Mesothelial cell of epicardium (in vitro differentiated cells): ENCODE data around the gene SDK1. TPM values are rescaled to one million over a fixed set of nuclear protein-coding genes. Genes with fewer than 3 reads are reported as not detected.

Experiments used
- DNase-seq, 2 experiments: peaks; one replicate each; pipeline ENCODE4 v3.0.0; 2021; ENCODE audit warnings: low spot score in 2 of 2; ENCODE audit not compliant: unreplicated experiment in 2 of 2
- H3K27ac Mint-ChIP-seq: 2 replicates; pipeline ENCODE4 v1.8.0; 2021; ENCODE audit warnings: mixed read lengths
- H3K27me3 Mint-ChIP-seq: 2 replicates; pipeline ENCODE4 v1.8.0; 2021; ENCODE audit warnings: low read depth, mixed read lengths
- H3K36me3 Mint-ChIP-seq: 2 replicates; pipeline ENCODE4 v1.8.0; 2021; ENCODE audit warnings: mixed read lengths
- H3K4me1 Mint-ChIP-seq: 2 replicates; pipeline ENCODE4 v1.8.0; 2021; ENCODE audit warnings: mixed read lengths
- H3K4me3 Mint-ChIP-seq: 2 replicates; pipeline ENCODE4 v1.8.0; 2021; ENCODE audit warnings: mild to moderate bottlenecking, moderate library complexity, mixed read lengths
- H3K9me3 Mint-ChIP-seq: 2 replicates; pipeline ENCODE4 v1.8.0; 2021; ENCODE audit warnings: mixed read lengths
- CTCF ChIP-seq: fragments of 200-600 bp; sonication (generic); IDR thresholded peaks from one replicate; pipeline ENCODE4 v1.5.0; 2021; ENCODE audit warnings: antibody characterized with exemption; ENCODE audit not compliant: unreplicated experiment
- total RNA-seq: library from RNA; stranded (reverse); gene quantifications from 3 replicates; pipeline ENCODE4 v1.2.1, GENCODE V29; 2021

The SDK1 gene
- total RNA-seq, 1 donor from 2014 or later: 12.8 TPM

GRCh38 chr7:4123346-4123745 is 822.3 kb downstream of the SDK1 start:
- H3K36me3 Mint-ChIP-seq: peaks cover 18% of the 10 kb centered on the region
- DNase-seq: no peak
- H3K27me3 Mint-ChIP-seq: no peaks in the 10 kb centered on the region
- no peaks in the 10 kb centered on the region for H3K4me1 Mint-ChIP-seq
- H3K9me3 Mint-ChIP-seq: peaks cover 37% of the 10 kb centered on the region
- H3K27ac Mint-ChIP-seq: no peak overlapping the region
- no peak overlapping the region for H3K4me3 Mint-ChIP-seq
- TF ChIP-seq CTCF: no peak

DNA sequence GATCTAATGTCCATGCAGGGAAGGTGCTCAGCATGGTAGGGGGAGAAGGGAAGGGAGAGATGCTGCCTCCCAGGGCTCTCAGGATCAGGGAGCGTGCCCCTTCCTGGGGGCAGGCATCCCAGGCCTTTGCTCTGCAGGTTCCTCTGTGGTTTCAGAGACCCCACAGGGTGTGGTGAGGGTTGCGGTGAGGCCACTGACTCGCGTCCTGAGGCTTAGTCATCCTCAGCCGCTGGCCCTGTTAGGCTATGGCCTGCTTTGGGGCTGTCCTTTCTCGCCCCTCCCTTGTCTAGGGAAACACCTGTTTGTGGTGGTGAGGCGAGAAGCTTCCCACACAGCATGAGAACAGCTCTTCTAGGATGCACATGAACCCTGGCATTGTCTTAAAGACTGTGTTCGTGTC is 822.8 kb downstream of the SDK1 start:
- Mint-ChIP-seq H3K27ac (no peak overlapping the region), H3K36me3 (peaks cover 13% of the 10 kb centered on the region), H3K9me3 (peaks cover 32% of the 10 kb centered on the region), H3K4me1 (no peaks in the 10 kb centered on the region), H3K4me3 (no peak overlapping the region), H3K27me3 (no peaks in the 10 kb centered on the region)
- DNase-seq: no peak
- no peak for TF ChIP-seq CTCF

- peaks cover 26% of the 10 kb centered on the region for H3K9me3 Mint-ChIP-seq
- H3K4me1 Mint-ChIP-seq: no peaks in the 10 kb centered on the region
- no peak for TF ChIP-seq CTCF
- H3K27me3 Mint-ChIP-seq: no peaks in the 10 kb centered on the region
- peaks cover 9% of the 10 kb centered on the region for H3K36me3 Mint-ChIP-seq
- H3K27ac Mint-ChIP-seq: no peak overlapping the region
- H3K4me3 Mint-ChIP-seq: no peak overlapping the region
- no peak for DNase-seq
Measured at GRCh38 chr7:4124556-4125477, 823.8 kb downstream of the SDK1 start.

DNA sequence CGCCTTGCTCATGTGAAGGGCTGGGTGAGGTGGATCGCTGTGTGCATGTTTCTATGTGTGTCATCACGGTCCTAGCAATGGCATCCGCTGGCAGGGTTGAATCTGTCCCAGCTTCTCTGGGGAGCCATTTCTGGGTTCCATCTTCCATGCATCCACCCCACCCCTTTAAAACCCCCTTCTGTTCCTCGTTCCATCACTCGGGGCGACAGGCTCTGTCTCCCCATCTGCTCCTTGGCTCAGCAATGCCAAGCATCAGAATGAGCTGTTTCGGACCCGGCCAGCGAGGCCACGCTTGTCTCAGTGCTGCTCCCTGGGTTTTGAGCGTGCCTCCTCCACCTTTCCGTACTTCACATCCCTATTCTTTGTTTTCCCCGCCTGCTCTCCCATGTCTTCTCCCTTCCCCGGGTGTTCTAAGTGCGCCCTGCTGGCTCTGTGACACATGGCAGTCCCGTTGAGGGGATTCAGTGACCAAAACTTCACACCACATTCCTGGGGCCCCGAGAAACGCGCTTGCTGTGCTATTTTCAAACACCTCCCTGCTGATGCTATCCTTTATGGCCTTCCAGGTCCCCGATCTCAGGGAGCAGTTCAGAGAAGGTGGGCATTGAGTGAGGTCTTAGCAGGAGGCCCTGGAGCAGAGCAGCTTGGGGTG is 827.0 kb downstream of the SDK1 start:
- no peak for TF ChIP-seq CTCF
- Mint-ChIP-seq H3K4me1 (no peaks in the 10 kb centered on the region), H3K36me3 (peaks cover 3% of the 10 kb centered on the region), H3K27ac (no peak overlapping the region), H3K9me3 (peaks cover 12% of the 10 kb centered on the region), H3K27me3 (no peaks in the 10 kb centered on the region), H3K4me3 (no peak overlapping the region)
- DNase-seq: no peak

DNA sequence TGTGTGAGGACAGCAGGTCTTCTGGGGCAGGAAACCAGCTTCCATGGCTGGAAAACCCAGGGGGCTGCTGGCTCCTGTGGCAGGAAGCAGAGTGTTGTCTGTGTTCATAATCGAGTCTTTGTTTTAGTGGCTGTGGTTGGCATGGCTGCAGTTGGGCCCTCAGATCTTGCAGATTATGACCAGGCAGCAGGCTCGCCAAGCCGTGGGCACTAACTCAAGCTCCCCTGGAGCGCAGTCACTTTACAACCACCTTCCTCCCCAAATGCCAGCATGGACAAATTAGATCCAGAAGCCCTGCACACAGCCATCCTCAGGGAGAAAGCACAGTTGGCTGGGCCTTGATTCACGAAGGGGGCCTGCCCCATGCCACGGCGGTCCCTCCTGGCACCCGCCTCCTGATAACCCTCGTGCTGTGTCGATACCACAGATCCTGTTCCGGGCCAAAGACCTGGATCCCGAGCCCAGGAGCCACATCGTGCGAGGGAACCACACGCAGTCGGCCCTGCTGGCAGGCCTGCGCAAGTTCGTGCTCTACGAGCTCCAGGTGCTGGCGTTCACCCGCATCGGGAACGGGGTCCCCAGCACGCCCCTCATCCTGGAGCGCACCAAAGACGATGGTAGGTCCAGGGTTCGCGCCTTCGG is 828.5 kb downstream of the SDK1 start:
- H3K9me3 Mint-ChIP-seq: peaks cover 8% of the 10 kb centered on the region
- H3K36me3 Mint-ChIP-seq: peaks cover 3% of the 10 kb centered on the region
- no peak overlapping the region for H3K4me3 Mint-ChIP-seq
- H3K27ac Mint-ChIP-seq: no peak overlapping the region
- H3K27me3 Mint-ChIP-seq: no peaks in the 10 kb centered on the region
- TF ChIP-seq CTCF: no peak
- DNase-seq: no peak
- peaks cover 4% of the 10 kb centered on the region for H3K4me1 Mint-ChIP-seq
